ENCODE measurements around the gene GPX5. TPM values are rescaled to one million over a fixed set of nuclear protein-coding genes. Genes with fewer than 3 reads are reported as not detected.
"Not testable (repeated sequence)": the region's sequence is repeated elsewhere in the genome, so short reads cannot be mapped to it uniquely, and the experiment has no call there.

GPX5 gene
- total RNA-seq, 2 experiments from 2014 or later = 0.09 TPM; not detected in 1

DNA sequence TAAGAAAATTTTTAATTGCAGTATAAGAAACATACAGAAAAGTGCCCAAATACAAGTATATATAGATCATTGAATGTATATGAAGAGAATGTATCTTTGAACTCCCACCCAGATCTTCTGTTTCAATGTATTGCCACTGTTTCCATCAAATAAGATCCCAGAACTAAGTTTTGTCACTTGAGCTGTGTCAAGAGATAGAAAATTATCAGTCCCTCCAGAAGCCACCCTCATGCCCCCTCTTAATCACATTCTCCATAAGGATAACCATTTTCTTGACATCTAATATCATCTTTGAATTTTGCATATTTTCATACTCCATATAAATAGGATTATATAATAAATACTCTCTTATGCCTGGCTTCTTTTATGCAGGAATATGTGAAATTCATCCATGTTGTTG, 20.3 kb downstream of the GPX5 start:
- H3K4me1 ChIP-seq (ENCODE audit: insufficient read depth, low read length, poor library complexity, severe bottlenecking) = no peaks in the 10 kb centered on the region
- no peaks in the 10 kb centered on the region for H3K9me3 ChIP-seq (ENCODE audit: low read length)
- no peak overlapping the region for H3K27ac ChIP-seq (ENCODE audit: low read depth, low read length, poor library complexity, severe bottlenecking)
- no peaks in the 10 kb centered on the region for H3K36me3 ChIP-seq (ENCODE audit: insufficient read depth, low read length)
- no peaks in the 10 kb centered on the region for H4K20me1 ChIP-seq (ENCODE audit: insufficient read depth, low read length)
- POLR2A ChIA-PET = interaction anchor here (0.6 kb wide), 1 partner anchor 560 kb away, joined by 3 read pairs; no protein-coding TSS in a partner anchor
- CTCF ChIA-PET (ENCODE audit: unreplicated experiment) = no interaction called here
- intact Hi-C loops (cut with micrococcal nuclease; ENCODE audit: unreplicated experiment) = no loop called here
- H3K79me2 ChIP-seq (ENCODE audit: insufficient read depth, low read depth, low read length) = no peaks in the 10 kb centered on the region
- H3K4me3 ChIP-seq (ENCODE audit: low read depth, low read length, poor library complexity, severe bottlenecking) = no peak overlapping the region
- DNase-seq (ENCODE audit: low spot score) = no peak
- H3K9me2 ChIP-seq (ENCODE audit: insufficient read depth, low read length) = no peaks in the 10 kb centered on the region
- no peak overlapping the region for H2AFZ ChIP-seq (ENCODE audit: low read length)
- no TSS peak for BruUV-seq (replicated peaks)
- TF ChIP-seq, protein P1, sequence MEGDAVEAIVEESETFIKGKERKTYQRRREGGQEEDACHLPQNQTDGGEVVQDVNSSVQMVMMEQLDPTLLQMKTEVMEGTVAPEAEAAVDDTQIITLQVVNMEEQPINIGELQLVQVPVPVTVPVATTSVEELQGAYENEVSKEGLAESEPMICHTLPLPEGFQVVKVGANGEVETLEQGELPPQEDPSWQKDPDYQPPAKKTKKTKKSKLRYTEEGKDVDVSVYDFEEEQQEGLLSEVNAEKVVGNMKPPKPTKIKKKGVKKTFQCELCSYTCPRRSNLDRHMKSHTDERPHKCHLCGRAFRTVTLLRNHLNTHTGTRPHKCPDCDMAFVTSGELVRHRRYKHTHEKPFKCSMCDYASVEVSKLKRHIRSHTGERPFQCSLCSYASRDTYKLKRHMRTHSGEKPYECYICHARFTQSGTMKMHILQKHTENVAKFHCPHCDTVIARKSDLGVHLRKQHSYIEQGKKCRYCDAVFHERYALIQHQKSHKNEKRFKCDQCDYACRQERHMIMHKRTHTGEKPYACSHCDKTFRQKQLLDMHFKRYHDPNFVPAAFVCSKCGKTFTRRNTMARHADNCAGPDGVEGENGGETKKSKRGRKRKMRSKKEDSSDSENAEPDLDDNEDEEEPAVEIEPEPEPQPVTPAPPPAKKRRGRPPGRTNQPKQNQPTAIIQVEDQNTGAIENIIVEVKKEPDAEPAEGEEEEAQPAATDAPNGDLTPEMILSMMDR (conservative IDR thresholded peaks at IDR 0.05; ENCODE audit: low read length) = no peak
- no peak for TF ChIP-seq EZH2phosphoT487 (IDR thresholded peaks at IDR 0.05; ENCODE audit: borderline replicate concordance, low read depth, low read length)
- no peak overlapping the region for H3K4me2 ChIP-seq (ENCODE audit: low read length)

DNA sequence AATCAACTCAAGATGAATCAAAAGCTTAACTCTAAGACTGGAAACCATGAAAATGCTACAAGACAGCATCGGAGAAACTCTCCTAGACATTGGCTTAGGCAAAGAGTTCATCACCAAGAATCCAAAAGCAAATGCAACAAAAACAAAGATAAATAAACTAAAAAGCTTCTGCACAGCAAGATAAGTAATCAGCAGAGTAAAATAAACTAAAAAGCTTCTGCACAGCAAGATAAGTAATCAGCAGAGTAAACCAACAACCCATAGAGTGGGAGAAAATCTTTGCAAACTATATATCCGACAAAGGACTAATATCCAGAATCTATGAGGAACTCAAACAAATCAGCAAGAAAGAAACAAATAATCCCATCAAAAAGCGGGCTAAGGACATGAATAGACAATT, 21.3 kb downstream of the GPX5 start:
- H3K9me2 ChIP-seq (ENCODE audit: insufficient read depth, low read length); BruUV-seq (replicated peaks); H3K4me1 ChIP-seq (ENCODE audit: insufficient read depth, low read length, poor library complexity, severe bottlenecking); CTCF ChIA-PET (ENCODE audit: unreplicated experiment); H4K20me1 ChIP-seq (ENCODE audit: insufficient read depth, low read length); H3K79me2 ChIP-seq (ENCODE audit: insufficient read depth, low read depth, low read length); H3K9me3 ChIP-seq (ENCODE audit: low read length); intact Hi-C loops (cut with micrococcal nuclease; ENCODE audit: unreplicated experiment); H3K4me2 ChIP-seq (ENCODE audit: low read length); DNase-seq (ENCODE audit: low spot score); H3K36me3 ChIP-seq (ENCODE audit: insufficient read depth, low read length); H2AFZ ChIP-seq (ENCODE audit: low read length); POLR2A ChIA-PET; H3K27ac ChIP-seq (ENCODE audit: low read depth, low read length, poor library complexity, severe bottlenecking); H3K4me3 ChIP-seq (ENCODE audit: low read depth, low read length, poor library complexity, severe bottlenecking): not testable (repeated sequence)

DNA sequence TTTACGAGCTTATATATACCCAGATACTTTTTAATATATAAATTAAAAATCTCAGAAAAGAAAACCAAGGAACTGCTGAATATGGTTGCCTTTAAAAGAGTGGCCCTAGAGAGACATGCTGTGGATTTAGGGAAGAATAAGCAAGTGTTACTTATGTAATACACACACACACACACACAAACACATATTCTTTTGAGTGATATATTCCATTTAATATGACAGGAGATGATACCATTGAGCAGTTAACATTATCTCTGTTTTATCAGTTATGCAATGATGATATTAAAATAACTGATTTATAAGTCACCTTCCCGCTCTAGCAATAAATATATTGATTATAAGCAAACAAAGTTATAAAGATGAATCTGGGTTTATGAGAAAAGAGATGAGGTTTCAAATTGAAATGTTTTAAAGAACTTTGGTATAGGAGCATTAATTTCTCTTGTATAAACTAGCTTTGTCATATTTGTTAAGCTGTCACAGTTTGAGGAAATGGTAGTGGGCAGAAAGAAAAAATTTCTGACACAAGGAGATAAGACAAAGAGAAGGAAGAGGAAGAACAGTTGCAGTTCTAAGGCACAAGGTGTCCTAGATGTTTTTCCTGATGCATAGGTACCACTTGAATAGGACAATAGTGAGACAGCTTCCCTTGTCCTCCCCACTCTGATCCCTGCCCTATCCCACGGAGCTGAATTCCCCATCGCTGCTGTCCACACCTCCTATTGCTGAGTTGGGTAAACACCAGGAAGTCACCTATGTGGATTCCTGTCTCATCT, 26.4 kb downstream of the GPX5 start:
- H4K20me1 ChIP-seq (ENCODE audit: insufficient read depth, low read length) = no peaks in the 10 kb centered on the region
- CTCF ChIA-PET (ENCODE audit: unreplicated experiment) = no interaction called here
- H3K27ac ChIP-seq (ENCODE audit: low read depth, low read length, poor library complexity, severe bottlenecking) = no peak overlapping the region
- POLR2A ChIA-PET = interaction anchor here (0.6 to 1.4 kb wide), 2 partner anchors 10 to 28 kb away, joined by 3 to 4 read pairs; no protein-coding TSS in a partner anchor
- no peak overlapping the region for H2AFZ ChIP-seq (ENCODE audit: low read length)
- H3K9me3 ChIP-seq (ENCODE audit: low read length) = no peaks in the 10 kb centered on the region
- TF ChIP-seq, protein P1 (conservative IDR thresholded peaks at IDR 0.05; ENCODE audit: low read length) = no peak
- no peak for TF ChIP-seq EZH2phosphoT487 (IDR thresholded peaks at IDR 0.05; ENCODE audit: borderline replicate concordance, low read depth, low read length)
- BruUV-seq (replicated peaks) = no TSS peak
- H3K4me3 ChIP-seq (ENCODE audit: low read depth, low read length, poor library complexity, severe bottlenecking) = no peak overlapping the region
- H3K9me2 ChIP-seq (ENCODE audit: insufficient read depth, low read length) = no peaks in the 10 kb centered on the region
- intact Hi-C loops (cut with micrococcal nuclease; ENCODE audit: unreplicated experiment) = no loop called here
- no peak for DNase-seq (ENCODE audit: low spot score)
- no peaks in the 10 kb centered on the region for H3K36me3 ChIP-seq (ENCODE audit: insufficient read depth, low read length)
- H3K4me1 ChIP-seq (ENCODE audit: insufficient read depth, low read length, poor library complexity, severe bottlenecking) = no peaks in the 10 kb centered on the region
- H3K4me2 ChIP-seq (ENCODE audit: low read length) = no peak overlapping the region
- H3K79me2 ChIP-seq (ENCODE audit: insufficient read depth, low read depth, low read length) = no peaks in the 10 kb centered on the region

Data from OCI-LY7 (cell line).